ENCODE results near the gene SLC24A3. TPM values are rescaled to one million over a fixed set of nuclear protein-coding genes. Genes with fewer than 3 reads are reported as not detected.
A peak's percentile ranks its signal among the peaks of the same experiment; 100 is the strongest.

Gene SLC24A3
- total RNA-seq, 1 experiment from 2014 or later = not detected

DNA sequence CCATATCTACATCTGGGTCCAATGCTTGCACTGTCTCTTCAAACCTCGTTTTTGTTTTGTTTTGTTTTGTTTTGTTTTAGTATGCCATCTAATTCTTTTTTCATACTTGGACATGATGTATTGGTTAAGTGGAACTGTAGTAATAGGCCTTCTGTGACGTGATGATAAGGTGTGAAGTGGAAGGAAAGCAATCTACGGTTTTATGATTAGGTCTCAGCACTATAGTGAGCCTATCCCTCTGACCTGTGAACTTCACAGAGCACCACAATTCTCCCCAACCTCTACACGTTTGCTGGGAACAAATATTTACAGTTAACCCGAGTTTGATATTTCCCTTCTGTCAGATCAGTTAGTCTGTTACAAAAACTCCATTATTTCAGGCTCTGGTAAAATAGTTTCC lies 19.1 kb upstream of the SLC24A3 start:
- no peak for ATAC-seq
- H3K27ac ChIP-seq (ENCODE audit: low read length) = no peak overlapping the region
- in situ Hi-C loops (cut with HindIII; ENCODE audit: low pct_unique_long_range_greater_than_20kb, low sequenced_read_pairs) = no loop called here

GRCh38 chr20:19205981-19206396 lies 6.5 kb upstream of the SLC24A3 start:
- ChIA-PET POLR2A (no interaction called here), CTCF (interaction anchor here (0.5 to 0.6 kb wide), 2 partner anchors 198 to 377 kb away, joined by 3 read pairs; no protein-coding TSS in a partner anchor)
- Histone ChIP-seq H3K27ac (ENCODE audit: low read length) (no peak overlapping the region), H3K9me3 (ENCODE audit: control insufficient read depth, insufficient read depth, low read depth, low read length) (no peaks in the 10 kb centered on the region), H3K4me3 (ENCODE audit: low read depth in 2 of 2, low read length in 2 of 2) (no peak overlapping the region), H3K4me1 (ENCODE audit: control insufficient read depth, insufficient read depth, low read length) (no peaks in the 10 kb centered on the region), H3K36me3 (ENCODE audit: control insufficient read depth, insufficient read depth, low read length) (no peaks in the 10 kb centered on the region), H3K27me3 (ENCODE audit: control insufficient read depth, insufficient read depth, low read length) (peaks cover 27% of the 10 kb centered on the region)
- ATAC-seq (peak; percentile 84), DNase-seq (ENCODE audit: low read depth, low spot score) (peak; percentile 38)
- TF ChIP-seq POLR2AphosphoS5 (IDR thresholded peaks at IDR 0.05; ENCODE audit: low read depth, low read length) (no peak), SIN3A (IDR thresholded peaks at IDR 0.05; ENCODE audit: borderline replicate concordance, insufficient read depth, low read depth, low read length) (no peak)
- TF ChIP-seq, protein P1, sequence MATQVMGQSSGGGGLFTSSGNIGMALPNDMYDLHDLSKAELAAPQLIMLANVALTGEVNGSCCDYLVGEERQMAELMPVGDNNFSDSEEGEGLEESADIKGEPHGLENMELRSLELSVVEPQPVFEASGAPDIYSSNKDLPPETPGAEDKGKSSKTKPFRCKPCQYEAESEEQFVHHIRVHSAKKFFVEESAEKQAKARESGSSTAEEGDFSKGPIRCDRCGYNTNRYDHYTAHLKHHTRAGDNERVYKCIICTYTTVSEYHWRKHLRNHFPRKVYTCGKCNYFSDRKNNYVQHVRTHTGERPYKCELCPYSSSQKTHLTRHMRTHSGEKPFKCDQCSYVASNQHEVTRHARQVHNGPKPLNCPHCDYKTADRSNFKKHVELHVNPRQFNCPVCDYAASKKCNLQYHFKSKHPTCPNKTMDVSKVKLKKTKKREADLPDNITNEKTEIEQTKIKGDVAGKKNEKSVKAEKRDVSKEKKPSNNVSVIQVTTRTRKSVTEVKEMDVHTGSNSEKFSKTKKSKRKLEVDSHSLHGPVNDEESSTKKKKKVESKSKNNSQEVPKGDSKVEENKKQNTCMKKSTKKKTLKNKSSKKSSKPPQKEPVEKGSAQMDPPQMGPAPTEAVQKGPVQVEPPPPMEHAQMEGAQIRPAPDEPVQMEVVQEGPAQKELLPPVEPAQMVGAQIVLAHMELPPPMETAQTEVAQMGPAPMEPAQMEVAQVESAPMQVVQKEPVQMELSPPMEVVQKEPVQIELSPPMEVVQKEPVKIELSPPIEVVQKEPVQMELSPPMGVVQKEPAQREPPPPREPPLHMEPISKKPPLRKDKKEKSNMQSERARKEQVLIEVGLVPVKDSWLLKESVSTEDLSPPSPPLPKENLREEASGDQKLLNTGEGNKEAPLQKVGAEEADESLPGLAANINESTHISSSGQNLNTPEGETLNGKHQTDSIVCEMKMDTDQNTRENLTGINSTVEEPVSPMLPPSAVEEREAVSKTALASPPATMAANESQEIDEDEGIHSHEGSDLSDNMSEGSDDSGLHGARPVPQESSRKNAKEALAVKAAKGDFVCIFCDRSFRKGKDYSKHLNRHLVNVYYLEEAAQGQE (IDR thresholded peaks at IDR 0.05; ENCODE audit: insufficient read depth in 1 of 2, low read depth in 2 of 2, low read length in 1 of 2) = no peak
- TF ChIP-seq, protein P2, sequence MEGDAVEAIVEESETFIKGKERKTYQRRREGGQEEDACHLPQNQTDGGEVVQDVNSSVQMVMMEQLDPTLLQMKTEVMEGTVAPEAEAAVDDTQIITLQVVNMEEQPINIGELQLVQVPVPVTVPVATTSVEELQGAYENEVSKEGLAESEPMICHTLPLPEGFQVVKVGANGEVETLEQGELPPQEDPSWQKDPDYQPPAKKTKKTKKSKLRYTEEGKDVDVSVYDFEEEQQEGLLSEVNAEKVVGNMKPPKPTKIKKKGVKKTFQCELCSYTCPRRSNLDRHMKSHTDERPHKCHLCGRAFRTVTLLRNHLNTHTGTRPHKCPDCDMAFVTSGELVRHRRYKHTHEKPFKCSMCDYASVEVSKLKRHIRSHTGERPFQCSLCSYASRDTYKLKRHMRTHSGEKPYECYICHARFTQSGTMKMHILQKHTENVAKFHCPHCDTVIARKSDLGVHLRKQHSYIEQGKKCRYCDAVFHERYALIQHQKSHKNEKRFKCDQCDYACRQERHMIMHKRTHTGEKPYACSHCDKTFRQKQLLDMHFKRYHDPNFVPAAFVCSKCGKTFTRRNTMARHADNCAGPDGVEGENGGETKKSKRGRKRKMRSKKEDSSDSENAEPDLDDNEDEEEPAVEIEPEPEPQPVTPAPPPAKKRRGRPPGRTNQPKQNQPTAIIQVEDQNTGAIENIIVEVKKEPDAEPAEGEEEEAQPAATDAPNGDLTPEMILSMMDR (IDR thresholded peaks at IDR 0.05) = peak; percentile 95
- intact Hi-C loops (cut with micrococcal nuclease; ENCODE audit: unreplicated experiment) = loop anchor here (5.0 kb wide), 2 partner anchors 376 to 456 kb away; no protein-coding TSS in a partner anchor
- no TSS peak for BruUV-seq (replicated peaks)
- in situ Hi-C loops (cut with HindIII; ENCODE audit: low pct_unique_long_range_greater_than_20kb, low sequenced_read_pairs) = no loop called here

More for the DNA sequence above, 19.1 kb upstream of the SLC24A3 start:
- no peak overlapping the region for H3K4me3 ChIP-seq (ENCODE audit: low read depth in 2 of 2, low read length in 2 of 2)
- H3K4me1 ChIP-seq (ENCODE audit: control insufficient read depth, insufficient read depth, low read length) = no peaks in the 10 kb centered on the region
- TF ChIP-seq POLR2AphosphoS5 (IDR thresholded peaks at IDR 0.05; ENCODE audit: low read depth, low read length) (no peak), TCF7L2 (IDR thresholded peaks at IDR 0.05; ENCODE audit: low read depth, low read length) (no peak), SIN3A (IDR thresholded peaks at IDR 0.05; ENCODE audit: borderline replicate concordance, insufficient read depth, low read depth, low read length) (no peak)
- TF ChIP-seq, protein P2 (IDR thresholded peaks at IDR 0.05) = no peak
- TF ChIP-seq, protein P1 (IDR thresholded peaks at IDR 0.05; ENCODE audit: insufficient read depth in 1 of 2, low read depth in 2 of 2, low read length in 1 of 2) = no peak
- BruUV-seq (replicated peaks) = no TSS peak
- no peaks in the 10 kb centered on the region for H3K27me3 ChIP-seq (ENCODE audit: control insufficient read depth, insufficient read depth, low read length)
- ChIA-PET POLR2A (no interaction called here), CTCF (no interaction called here)
- no peak for DNase-seq (ENCODE audit: low read depth, low spot score)
- no peaks in the 10 kb centered on the region for H3K9me3 ChIP-seq (ENCODE audit: control insufficient read depth, insufficient read depth, low read depth, low read length)
- intact Hi-C loops (cut with micrococcal nuclease; ENCODE audit: unreplicated experiment) = no loop called here
- no peaks in the 10 kb centered on the region for H3K36me3 ChIP-seq (ENCODE audit: control insufficient read depth, insufficient read depth, low read length)

Data from Panc1 (cell line).